Adipose tissue (tissue), 3 donors: ENCODE results near the gene IGSF9B. TPM values are rescaled to one million over a fixed set of nuclear protein-coding genes. Genes with fewer than 3 reads are reported as not detected.

Source experiments
- H3K27ac ChIP-seq: one replicate; pipeline ENCODE4 v1.5.1; 2013; ENCODE audit warnings: low read depth, low read length
- WGBS, 3 donors: extraction: QIAGEN DNeasy Blood & Tissue Kit; methylation state at CpG; one replicate each; pipeline ENCODE4 v1.1.7; 2013; 5-methylcytosine and 5-hydroxymethylcytosine counted together
- polyA plus RNA-seq, 3 donors: library from polyadenylated mRNA; stranded (reverse); fragments of 200-250 nt; gene quantifications; one replicate each; pipeline ENCODE4 v1.2.3, GENCODE V29; 2013
- donor health status: healthy with polysubstance abuse.
- donor health status: Bipolar disorder and iron deficiency.
- donor health status: healthy.

IGSF9B gene
- polyA plus RNA-seq, 3 donors = 0.71 to 2.6 (median 0.97) TPM

DNA sequence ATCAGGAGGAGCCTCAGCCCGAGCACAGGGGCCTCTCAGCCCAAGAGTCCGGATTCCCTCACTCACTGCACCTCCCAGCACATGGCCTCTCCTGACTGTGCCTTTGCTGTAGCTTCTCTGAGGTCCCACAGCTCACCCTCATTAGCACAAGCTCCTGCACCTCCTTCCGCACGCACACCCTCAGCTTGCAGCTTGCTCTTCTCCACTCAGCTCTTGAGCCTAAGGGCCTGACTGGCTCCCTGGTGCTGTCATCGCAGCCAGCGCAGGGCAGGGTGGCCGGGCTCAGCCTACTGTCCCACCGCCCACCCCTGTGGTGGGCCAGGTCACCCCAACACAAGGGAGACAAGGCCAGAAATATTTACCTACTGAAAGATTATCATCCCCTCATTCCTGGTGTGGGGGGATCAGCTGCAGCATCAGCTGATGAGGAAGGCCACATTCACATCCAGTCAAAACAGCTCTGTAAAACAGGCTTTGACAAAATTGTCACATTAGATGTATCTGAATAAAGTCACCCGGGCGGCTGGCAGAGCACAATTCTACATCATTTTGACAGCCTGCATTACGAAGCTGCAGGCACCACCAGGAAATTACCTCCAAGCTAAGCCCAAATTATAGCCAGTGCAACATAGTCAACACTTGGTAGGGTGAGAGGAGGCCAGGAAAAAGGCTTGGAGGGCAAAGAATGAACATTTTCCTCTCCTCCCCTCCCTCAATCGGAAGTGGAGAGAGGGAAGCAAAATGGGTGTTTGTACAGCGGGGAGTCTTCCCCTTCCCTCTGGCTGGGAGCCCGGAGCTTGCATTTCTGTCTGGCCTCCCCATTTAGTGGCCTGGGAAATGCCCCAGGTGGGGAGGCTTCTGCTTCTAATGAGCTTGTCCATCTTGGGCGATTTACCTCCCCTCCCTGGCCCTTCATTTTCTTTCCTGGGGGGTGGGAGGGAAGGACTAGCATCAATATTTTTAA, 29.5 kb upstream of the IGSF9B start:
- 62 to 82% (median 81%) methylated on average over 15 of the region's 15 CpGs for WGBS, 3 donors
- no peak overlapping the region for H3K27ac ChIP-seq

DNA sequence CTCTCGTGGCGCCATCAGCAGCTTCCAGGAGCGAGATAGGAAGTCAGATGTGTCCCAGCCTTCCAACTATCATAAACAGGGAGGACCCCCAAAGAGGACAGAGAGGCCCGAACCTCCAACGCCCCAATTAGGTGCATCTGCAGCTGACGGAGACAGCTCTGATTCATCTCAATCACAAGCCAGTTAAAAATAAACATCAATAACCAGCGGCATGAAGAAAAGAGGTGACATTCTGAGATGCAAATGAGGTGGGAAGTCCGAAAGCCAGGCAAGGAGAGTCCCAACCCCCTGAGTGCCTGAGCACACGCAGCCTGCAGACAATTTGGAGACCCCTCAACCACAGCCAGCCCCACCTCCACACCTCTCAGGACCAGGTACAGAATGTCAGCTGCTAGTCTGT, 28.1 kb upstream of the IGSF9B start:
- no peak overlapping the region for H3K27ac ChIP-seq
- WGBS, 3 donors = 83 to 84% (median 84%) methylated on average over 9 of the region's 9 CpGs

DNA sequence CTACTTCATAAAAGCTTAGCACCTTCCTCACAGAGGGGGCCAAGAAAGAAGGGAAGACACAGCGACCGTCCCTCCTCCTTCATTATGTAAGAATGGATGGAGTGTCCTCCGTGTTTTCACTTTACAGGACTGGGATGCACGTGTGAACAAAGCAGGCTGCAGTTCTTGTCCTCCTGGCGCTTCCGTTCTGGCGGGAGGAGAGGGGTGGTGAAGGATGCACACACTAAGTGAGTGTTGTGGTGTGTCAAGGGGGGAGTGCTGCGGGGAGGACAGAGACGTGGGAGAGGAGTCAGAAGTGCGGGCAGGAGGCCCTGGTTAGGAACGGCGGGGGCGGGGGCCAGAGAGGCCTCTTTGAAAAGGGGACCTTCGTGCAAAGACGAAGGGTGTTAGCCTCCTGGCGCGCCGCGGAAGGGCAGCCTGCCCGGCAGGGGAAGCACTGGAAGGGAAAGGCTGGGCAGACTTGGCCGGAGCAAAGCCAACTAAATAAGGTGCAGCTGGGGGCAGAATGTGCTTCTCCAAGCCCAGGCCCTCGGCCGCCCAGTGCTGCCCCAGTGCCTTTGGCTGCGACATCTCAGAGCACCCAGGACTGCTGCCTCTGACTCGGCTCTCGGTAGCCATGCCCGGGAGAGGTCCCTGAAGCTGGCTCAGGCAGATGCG, 27.0 kb upstream of the IGSF9B start:
- H3K27ac ChIP-seq = no peak overlapping the region
- WGBS, 3 donors = 80 to 84% (median 84%) methylated on average over 27 to 28 of the region's 28 CpGs

DNA sequence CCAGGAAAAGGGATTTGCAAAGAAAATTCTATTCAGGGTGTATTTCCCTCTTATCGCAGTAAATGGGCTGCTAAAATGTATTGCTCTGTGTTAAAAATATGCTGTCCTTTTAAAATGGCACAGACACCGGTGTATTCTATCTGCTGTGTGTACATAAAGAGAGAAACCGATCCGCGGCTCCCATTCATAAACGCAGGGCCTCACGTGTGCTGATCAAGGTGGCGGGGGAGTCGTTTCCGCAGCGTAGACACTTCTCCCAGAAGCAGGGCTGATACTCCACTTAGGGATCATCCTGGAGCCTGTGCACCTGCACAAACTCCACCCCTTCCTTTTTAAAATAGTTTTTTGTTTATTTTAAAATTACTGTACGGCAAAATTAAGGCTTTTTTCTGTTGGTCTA, 26.1 kb upstream of the IGSF9B start:
- WGBS, 3 donors = 72 to 78% (median 76%) methylated on average over 12 of the region's 12 CpGs
- H3K27ac ChIP-seq = no peak overlapping the region

DNA sequence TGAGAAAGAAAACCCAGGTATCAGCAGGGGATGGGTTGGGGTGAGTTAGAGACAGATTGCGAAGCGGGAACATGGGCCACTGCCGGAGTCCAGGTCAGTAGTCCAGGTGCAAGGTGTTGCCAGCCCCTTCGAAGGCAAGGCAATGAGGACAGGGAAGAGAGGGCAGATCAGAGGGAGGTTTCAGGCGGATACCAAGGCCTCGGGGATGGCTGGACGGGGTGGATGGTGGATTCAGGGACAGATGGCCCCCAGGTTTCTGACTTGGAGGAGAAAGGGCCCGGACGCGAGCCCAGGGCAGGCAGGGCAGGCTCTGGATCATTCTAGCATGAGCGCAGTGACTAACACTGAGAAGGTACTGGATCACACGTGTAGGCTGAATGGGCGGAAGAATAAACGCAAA, 25.4 kb upstream of the IGSF9B start:
- 88 to 90% (median 88%) methylated on average over 14 of the region's 14 CpGs for WGBS, 3 donors
- H3K27ac ChIP-seq = no peak overlapping the region

DNA sequence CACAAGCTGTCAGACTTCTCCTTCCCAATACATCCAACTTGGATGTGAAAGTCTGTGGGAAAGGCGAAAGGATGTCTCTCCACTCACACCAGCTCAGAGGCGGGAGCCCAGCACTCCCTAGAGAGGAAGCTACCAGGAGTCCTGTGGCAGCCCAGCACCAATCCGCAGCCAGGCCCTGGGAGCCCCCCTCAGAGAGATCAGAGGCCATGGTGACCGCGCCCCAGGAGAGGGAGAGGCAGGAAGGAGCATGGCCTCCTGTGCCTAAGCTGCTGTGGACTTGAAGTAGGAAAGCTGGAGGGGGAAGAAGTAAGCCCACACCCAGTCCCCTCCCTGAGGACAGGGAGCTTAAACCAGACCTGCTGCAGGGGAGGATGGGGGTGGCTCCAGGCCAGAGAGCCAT, 24.4 kb upstream of the IGSF9B start:
- no peak overlapping the region for H3K27ac ChIP-seq
- WGBS, 3 donors = 56 to 65% (median 59%) methylated on average over 5 of the region's 5 CpGs

DNA sequence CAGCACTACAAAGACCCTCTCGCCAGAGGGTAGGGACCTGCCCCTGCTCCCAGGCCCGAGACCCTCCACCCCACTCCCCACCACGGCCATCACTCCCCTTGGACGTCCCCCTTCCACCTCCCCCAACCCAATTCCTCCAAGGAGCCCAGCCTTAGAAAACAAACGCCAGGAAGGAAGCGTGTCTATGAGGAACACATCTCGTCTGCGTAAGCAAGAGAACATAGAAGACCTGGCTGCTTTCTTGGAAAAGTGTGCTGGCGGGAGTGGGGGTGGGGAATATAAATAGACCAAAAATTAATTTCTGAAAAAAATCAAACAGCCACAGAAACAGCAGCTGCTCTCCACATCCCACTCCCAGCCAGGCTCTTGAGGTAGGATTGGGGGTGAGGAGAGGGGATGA, 23.9 kb upstream of the IGSF9B start:
- 46 to 51% (median 49%) methylated on average over 9 of the region's 9 CpGs for WGBS, 3 donors
- no peak overlapping the region for H3K27ac ChIP-seq

DNA sequence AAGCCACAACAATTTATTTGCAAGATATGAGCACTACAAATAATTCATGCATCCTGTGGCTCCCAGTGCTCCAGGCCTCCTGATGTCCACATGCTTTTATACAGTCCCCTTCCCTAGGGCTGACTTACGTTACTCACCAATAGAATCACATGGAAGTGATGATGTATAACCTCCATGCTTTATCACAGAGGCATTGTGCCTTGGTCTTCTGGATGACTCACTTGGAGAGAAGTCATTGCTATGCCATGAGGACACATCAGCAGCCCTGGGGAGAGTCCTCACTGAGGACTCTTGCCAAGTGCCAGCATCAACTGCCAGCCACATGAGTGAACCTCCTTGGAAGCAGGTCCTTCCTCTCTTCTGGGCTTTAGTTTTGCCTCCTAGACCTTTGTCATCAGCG, 22.0 kb upstream of the IGSF9B start:
- H3K27ac ChIP-seq = no peak overlapping the region
- 85 to 93% (median 89%) methylated on average over 2 of the region's 2 CpGs for WGBS, 3 donors

DNA sequence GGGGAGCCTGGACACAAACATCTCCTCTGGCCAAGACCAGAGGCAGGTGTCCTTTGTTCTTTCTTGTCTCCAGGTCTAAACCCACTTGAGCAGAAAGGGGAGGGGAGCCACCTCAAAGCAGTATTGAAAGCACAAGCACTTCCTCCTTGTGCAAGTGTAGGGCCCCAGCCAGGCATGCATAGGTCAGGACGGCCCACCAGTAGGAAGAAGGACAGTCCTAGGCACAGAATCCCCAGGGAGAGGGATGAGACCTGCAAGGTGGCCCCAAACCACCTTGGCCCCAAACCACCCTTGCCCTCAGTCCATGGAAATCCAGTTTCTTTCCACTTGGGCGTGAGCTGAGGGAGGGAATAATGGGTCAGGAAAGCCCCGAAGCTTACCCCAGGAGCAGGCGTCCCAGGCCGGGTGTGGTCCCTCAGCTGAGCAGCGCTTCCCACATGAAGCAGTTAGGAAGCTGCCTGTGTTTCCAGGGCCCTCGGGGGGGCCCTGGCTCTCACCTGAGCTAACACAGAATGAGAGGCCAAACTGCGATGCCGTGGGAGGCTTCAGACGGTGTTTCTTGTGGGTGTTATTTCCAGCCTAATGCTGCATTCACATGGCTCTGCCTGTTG, 20.4 kb upstream of the IGSF9B start:
- 76 to 77% (median 76%) methylated on average over 10 of the region's 10 CpGs for WGBS, 3 donors
- no peak overlapping the region for H3K27ac ChIP-seq

DNA sequence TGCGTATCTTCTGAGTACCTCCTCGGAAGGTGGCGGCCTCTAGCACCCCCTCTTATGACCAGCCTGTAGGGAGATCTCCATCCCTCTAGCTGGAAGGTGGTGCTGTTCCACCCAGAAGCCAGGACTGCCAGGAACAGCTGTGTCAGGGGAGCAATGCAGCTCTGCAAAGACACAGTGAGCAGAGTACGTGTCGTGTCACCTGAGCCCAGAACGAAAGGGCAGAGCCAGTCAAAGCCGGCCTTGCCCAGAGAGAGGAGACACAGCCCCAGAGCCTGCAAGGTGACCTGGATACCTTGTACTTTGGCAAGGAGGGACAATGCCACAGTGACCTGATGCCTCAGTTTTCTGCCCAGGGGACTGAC, 18.7 kb upstream of the IGSF9B start:
- WGBS, 3 donors = 62 to 87% (median 83%) methylated on average over 7 of the region's 7 CpGs
- H3K27ac ChIP-seq = no peak overlapping the region

DNA sequence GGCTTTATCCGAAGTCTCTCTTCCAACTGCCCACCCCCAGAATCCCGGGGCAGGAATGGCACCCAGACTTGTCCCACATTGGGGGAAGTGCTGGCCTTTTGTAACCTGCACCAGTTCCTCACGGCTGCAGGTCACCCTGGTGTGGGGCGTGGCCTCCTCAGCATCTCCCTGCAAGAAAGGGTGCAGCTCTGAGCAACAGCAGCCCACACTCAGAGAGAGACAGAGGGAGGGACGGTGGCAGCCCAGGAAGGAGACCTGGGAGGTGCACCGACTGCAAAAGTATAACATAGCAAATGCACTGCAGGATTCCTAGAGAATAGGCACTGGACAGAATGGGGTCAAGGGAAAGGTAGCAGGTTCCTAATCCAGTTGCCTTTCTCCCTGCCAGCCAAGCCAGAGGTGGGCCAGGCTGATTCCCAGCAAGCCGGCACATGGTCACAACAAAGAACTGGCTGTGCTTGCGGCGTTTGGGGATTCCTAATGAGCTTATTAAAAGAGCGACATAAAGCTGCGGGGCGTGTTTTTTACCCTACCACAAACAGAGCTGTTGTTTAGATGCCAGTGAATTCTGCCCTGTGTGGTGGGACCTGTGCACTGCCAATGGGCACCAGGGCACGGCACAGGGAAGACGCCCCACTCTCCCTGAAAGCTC, 18.2 kb upstream of the IGSF9B start:
- H3K27ac ChIP-seq = no peak overlapping the region
- 66 to 82% (median 81%) methylated on average over 14 of the region's 14 CpGs for WGBS, 3 donors

DNA sequence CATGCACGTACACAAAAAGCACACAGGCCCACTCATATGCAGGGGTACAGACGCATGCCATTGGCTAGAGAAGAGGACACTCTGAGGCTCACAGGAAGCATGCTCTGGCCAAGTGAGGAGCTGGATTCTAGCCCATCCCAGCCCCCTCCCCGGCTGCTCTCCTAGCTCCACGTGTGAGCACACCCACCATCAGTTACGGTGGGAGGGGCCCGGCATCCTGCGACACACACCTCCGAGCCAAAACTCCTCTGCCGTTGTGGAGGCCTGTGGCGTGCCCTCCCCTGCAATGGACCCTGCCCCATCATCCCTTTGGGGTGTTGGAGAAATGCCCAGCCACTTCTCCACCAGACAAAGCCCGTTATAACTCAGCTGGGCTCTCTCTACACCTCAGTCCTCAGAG, 15.1 kb upstream of the IGSF9B start:
- H3K27ac ChIP-seq = no peak overlapping the region
- 69 to 75% (median 72%) methylated on average over 11 of the region's 11 CpGs for whole genome bisulfite sequencing, 3 donors

DNA sequence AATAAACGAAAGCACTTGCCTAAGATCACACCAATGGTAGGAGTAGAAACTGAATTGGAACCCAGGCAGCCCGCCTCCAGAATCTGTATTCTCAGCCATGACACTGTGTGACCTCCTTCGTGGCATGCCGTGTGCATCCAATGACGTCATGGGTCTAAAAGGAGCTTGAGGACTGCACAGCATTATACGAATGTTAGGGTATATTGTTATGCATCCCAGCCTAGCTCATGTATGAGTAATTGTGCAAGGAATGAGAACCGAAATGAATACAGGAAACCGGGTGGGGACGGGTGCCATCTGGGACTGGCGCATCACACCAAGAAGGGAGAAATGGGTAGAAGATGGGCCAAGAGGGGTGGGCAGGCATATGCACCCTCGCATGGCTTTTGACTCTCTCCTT, 12.3 kb upstream of the IGSF9B start:
- H3K27ac ChIP-seq = no peak overlapping the region
- WGBS, 3 donors = 77 to 81% (median 79%) methylated on average over 11 of the region's 11 CpGs

DNA sequence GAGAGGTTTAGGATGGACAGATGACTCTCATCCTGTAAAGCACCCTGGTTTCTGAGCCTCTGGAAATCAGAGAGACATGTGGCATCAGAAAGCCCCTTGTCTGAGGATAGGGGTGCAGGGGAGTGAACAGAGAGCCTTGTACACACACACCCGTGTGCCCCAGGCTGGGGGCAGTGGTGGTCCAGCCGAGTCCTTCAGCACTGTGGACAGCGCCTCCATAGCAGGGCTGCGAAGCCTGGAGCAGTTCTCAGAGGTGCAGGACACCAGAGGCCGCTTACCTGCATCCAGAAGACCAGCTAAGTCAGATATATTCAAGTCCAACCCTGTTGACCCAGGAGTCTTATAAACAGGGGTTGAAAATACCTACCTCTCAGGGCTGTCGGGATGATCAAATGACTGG, 11.5 kb upstream of the IGSF9B start:
- no peak overlapping the region for H3K27ac ChIP-seq
- 39 to 51% (median 50%) methylated on average over 6 of the region's 6 CpGs for WGBS, 3 donors

DNA sequence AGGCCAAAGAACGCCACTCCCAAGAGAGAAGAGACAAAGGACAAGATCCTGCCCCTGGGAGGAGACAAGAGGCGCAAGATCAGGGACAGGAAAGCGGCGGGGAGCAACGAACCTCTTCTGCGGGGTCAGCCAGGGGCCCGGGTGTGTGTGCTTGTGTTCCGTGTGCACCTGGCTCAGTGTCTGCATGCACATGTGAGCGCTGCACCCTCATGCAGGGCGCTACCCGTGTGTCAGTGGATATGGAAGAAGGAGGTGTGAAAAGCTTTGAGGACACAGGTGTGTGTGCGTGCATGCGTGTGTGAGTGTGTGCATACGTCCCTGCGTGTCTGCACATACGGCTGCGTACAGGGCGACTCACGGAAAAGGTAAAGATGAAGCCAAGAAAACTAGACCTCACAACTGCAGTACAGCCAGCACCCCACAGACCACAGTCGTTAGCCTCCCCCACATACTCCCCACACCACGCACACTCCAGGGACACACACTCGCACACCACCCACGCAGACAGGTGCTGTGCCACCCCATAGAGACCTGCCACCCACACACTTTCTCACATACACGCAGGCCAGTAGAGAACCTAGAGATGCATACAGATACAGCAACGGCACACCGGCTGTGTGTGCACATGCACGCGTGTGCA, 11.0 kb upstream of the IGSF9B start:
- 75 to 77% (median 77%) methylated on average over 28 of the region's 28 CpGs for WGBS, 3 donors
- H3K27ac ChIP-seq = no peak overlapping the region

DNA sequence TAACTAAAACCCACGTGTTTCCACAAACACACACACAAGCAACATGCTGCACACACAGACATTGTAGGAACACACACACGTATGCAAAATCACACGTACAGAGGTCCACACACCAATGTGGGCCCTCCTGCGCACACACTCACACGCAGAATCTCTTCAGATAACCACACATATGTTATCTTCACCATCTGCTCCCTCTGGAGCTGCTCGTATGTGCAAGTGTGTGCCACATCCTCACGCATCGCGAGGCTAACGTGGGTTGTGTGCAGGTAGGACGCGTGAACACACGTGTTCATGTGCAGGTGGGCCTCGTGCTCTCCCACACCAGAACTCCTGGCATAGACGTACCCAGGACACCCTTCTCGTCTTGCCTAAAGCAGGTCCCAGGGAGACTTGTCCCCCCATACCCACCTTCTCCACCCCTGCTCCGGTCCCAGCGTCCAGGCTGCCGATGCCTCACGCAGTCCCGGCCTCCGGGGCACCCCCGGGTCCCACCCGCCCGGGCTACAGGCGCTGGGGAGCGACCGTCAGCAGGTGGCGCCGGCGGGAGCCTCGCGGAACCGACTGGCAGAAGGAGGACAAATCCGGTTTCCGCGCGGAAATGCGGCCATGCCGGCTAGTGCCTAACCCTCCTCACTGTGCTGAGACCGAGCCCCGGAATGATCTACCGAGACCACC, 10.3 kb upstream of the IGSF9B start:
- WGBS, 3 donors = 31 to 36% (median 32%) methylated on average over 43 of the region's 43 CpGs
- no peak overlapping the region for H3K27ac ChIP-seq

DNA sequence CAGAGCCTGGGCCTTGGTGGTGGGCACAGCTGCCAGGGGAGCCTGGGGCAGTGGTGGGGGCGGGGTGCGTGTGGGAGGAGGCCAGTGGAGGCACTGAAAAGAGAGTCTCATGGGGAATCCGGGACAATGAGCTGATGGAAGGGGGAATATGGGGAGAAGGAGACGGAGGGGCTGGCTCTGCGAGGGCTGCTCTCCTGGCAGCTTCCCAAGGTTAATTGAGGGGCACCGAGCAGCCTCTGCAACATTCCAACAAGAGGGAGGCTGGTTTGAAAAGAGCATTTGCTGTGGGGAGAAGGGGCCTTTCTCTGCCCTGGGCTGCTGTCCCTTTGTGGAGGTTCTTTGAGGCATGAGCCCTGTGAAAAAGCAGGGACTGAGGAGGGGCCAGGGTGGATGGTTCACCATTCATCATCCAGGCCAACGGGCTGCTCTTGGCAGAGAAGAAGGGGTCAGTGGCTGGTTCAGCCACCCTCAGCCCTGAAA, 9.4 kb upstream of the IGSF9B start:
- no peak overlapping the region for H3K27ac ChIP-seq

More for the DNA sequence above, 9.4 kb upstream of the IGSF9B start:
- WGBS, 3 donors = 48 to 66% (median 66%) methylated on average over 7 of the region's 7 CpGs
